Measurements from ENCODE around the gene TBXAS1. TPM values are rescaled to one million over a fixed set of nuclear protein-coding genes. Genes with fewer than 3 reads are reported as not detected.

Gene TBXAS1
- 11.1 and 20.0 TPM in 2 replicates for total RNA-seq

- DNase-seq (ENCODE audit: low read depth) = peak; percentile 87
- no peak for TF ChIP-seq CTCF (conservative IDR thresholded peaks at IDR 0.05; ENCODE audit: low read depth, low read length)
- H3K4me3 ChIP-seq (ENCODE audit: low read depth, low read length) = peak within 1 kb of the TSS; percentile 10
Measured at GRCh38 chr7:139829025-139829774, at the start of gene TBXAS1. Gene TBXAS1, plus strand, starts transcription at chr7:139829264. Its CDS starts 127 bp downstream, at chr7:139829391.

GRCh38 chr7:139782932-139783331, 46.1 kb upstream of the TBXAS1 start:
- DNase-seq (ENCODE audit: low read depth) = no peak
- no peak for TF ChIP-seq CTCF (conservative IDR thresholded peaks at IDR 0.05; ENCODE audit: low read depth, low read length)
- H3K4me3 ChIP-seq (ENCODE audit: low read depth, low read length) = no peak overlapping the region

- no peak for TF ChIP-seq CTCF (conservative IDR thresholded peaks at IDR 0.05; ENCODE audit: low read depth, low read length)
- H3K4me3 ChIP-seq (ENCODE audit: low read depth, low read length) = no peak overlapping the region
- DNase-seq (ENCODE audit: low read depth) = no peak
Measured at GRCh38 chr7:139783647-139784385, 45.2 kb upstream of the TBXAS1 start.

GRCh38 chr7:139784648-139785047, 44.4 kb upstream of the TBXAS1 start:
- no peak for TF ChIP-seq CTCF (conservative IDR thresholded peaks at IDR 0.05; ENCODE audit: low read depth, low read length)
- DNase-seq (ENCODE audit: low read depth) = no peak
- H3K4me3 ChIP-seq (ENCODE audit: low read depth, low read length) = no peak overlapping the region

- TF ChIP-seq CTCF (conservative IDR thresholded peaks at IDR 0.05; ENCODE audit: low read depth, low read length) = no peak
- DNase-seq (ENCODE audit: low read depth) = no peak
- H3K4me3 ChIP-seq (ENCODE audit: low read depth, low read length) = no peak overlapping the region
Measured at GRCh38 chr7:139791316-139791715, 37.7 kb upstream of the TBXAS1 start.

GRCh38 chr7:139797607-139798006, 31.5 kb upstream of the TBXAS1 start:
- no peak overlapping the region for H3K4me3 ChIP-seq (ENCODE audit: low read depth, low read length)
- no peak for TF ChIP-seq CTCF (conservative IDR thresholded peaks at IDR 0.05; ENCODE audit: low read depth, low read length)
- DNase-seq (ENCODE audit: low read depth) = no peak
